Glutamatergic neuron (in vitro differentiated cells): Measurements from ENCODE around the gene TUBGCP2. TPM values are rescaled to one million over a fixed set of nuclear protein-coding genes. Genes with fewer than 3 reads are reported as not detected.

Experiments
- DNase-seq: peaks from one replicate; pipeline ENCODE4 v3.0.0; 2022
- H3K27ac Mint-ChIP-seq: one replicate; pipeline ENCODE4 v1.8.0; 2020; ENCODE audit warnings: mild to moderate bottlenecking, mixed read lengths, inconsistent platforms; ENCODE audit not compliant: unreplicated experiment
- H3K27me3 Mint-ChIP-seq: one replicate; pipeline ENCODE4 v1.8.0; 2020; ENCODE audit warnings: mild to moderate bottlenecking, moderate library complexity, mixed read lengths, inconsistent platforms; ENCODE audit not compliant: unreplicated experiment
- H3K36me3 Mint-ChIP-seq: one replicate; pipeline ENCODE4 v1.8.0; 2020; ENCODE audit warnings: mild to moderate bottlenecking, mixed read lengths, inconsistent platforms; ENCODE audit not compliant: unreplicated experiment
- H3K4me1 Mint-ChIP-seq: one replicate; pipeline ENCODE4 v1.8.0; 2020; ENCODE audit warnings: mild to moderate bottlenecking, low read depth, mixed read lengths, inconsistent platforms; ENCODE audit not compliant: unreplicated experiment
- H3K4me3 Mint-ChIP-seq: one replicate; pipeline ENCODE4 v1.8.0; 2020; ENCODE audit warnings: mild to moderate bottlenecking, mixed read lengths, inconsistent platforms; ENCODE audit not compliant: unreplicated experiment
- H3K9me3 Mint-ChIP-seq: one replicate; pipeline ENCODE4 v1.8.0; 2020; ENCODE audit warnings: mild to moderate bottlenecking, moderate library complexity, mixed read lengths, inconsistent platforms; ENCODE audit not compliant: unreplicated experiment
- CTCF ChIP-seq: fragments of 200-600 bp; sonication (generic); IDR thresholded peaks from one replicate; pipeline ENCODE4 v1.5.0; 2021; ENCODE audit not compliant: partially characterized antibody, unreplicated experiment
- total RNA-seq: library from RNA; stranded (reverse); fragmentation: NEBNext Ultra II Directional; extraction: Animal tissue kit (Norgen Biotek cat#: 25700); gene quantifications from one replicate; pipeline ENCODE4 v1.2.1, GENCODE V29; 2021; ENCODE audit not compliant: unreplicated experiment

Gene TUBGCP2
- total RNA-seq, 1 donor from 2014 or later, result 61.4 TPM

GRCh38 chr10:133279326-133280226, 29.1 kb downstream of the TUBGCP2 start:
- TF ChIP-seq CTCF, result no peak
- Mint-ChIP-seq H3K27me3 (peaks cover 3% of the 10 kb centered on the region), H3K4me3 (no peak overlapping the region), H3K36me3 (no peaks in the 10 kb centered on the region), H3K27ac (no peak overlapping the region), H3K4me1 (peaks cover 6% of the 10 kb centered on the region), H3K9me3 (no peaks in the 10 kb centered on the region)
- DNase-seq, result no peak

GRCh38 chr10:133278577-133279265, 30.0 kb downstream of the TUBGCP2 start:
- Mint-ChIP-seq H3K36me3 (no peaks in the 10 kb centered on the region), H3K9me3 (no peaks in the 10 kb centered on the region), H3K4me3 (no peak overlapping the region), H3K27me3 (peaks cover 2% of the 10 kb centered on the region), H3K27ac (peak overlapping the region; percentile 64), H3K4me1 (peaks cover 6% of the 10 kb centered on the region)
- no peak for TF ChIP-seq CTCF
- no peak for DNase-seq

GRCh38 chr10:133277993-133278576, 30.6 kb downstream of the TUBGCP2 start:
- Mint-ChIP-seq H3K36me3 (no peaks in the 10 kb centered on the region), H3K9me3 (no peaks in the 10 kb centered on the region), H3K4me3 (no peak overlapping the region), H3K27me3 (peaks cover 2% of the 10 kb centered on the region), H3K4me1 (peaks cover 6% of the 10 kb centered on the region), H3K27ac (peak overlapping the region; percentile 64)
- TF ChIP-seq CTCF, result no peak
- no peak for DNase-seq

GRCh38 chr10:133277277-133277992, 31.2 kb downstream of the TUBGCP2 start:
- peaks cover 2% of the 10 kb centered on the region for H3K27me3 Mint-ChIP-seq
- peaks cover 6% of the 10 kb centered on the region for H3K4me1 Mint-ChIP-seq
- no peaks in the 10 kb centered on the region for H3K36me3 Mint-ChIP-seq
- no peaks in the 10 kb centered on the region for H3K9me3 Mint-ChIP-seq
- no peak overlapping the region for H3K4me3 Mint-ChIP-seq
- no peak overlapping the region for H3K27ac Mint-ChIP-seq
- no peak for DNase-seq
- TF ChIP-seq CTCF, result no peak
